HG03108 (cell line): ENCODE results near the gene IL10RB.
"Not testable (repeated sequence)": the region's sequence is repeated elsewhere in the genome, so short reads cannot be mapped to it uniquely, and the experiment has no call there.

Experiments
- ATAC-seq: cut with Tn5 transposase; IDR thresholded peaks from one replicate; pipeline ENCODE4 v1.9.1; 2021; ENCODE audit warnings: moderate library complexity; ENCODE audit not compliant: unreplicated experiment

IL10RB gene

DNA sequence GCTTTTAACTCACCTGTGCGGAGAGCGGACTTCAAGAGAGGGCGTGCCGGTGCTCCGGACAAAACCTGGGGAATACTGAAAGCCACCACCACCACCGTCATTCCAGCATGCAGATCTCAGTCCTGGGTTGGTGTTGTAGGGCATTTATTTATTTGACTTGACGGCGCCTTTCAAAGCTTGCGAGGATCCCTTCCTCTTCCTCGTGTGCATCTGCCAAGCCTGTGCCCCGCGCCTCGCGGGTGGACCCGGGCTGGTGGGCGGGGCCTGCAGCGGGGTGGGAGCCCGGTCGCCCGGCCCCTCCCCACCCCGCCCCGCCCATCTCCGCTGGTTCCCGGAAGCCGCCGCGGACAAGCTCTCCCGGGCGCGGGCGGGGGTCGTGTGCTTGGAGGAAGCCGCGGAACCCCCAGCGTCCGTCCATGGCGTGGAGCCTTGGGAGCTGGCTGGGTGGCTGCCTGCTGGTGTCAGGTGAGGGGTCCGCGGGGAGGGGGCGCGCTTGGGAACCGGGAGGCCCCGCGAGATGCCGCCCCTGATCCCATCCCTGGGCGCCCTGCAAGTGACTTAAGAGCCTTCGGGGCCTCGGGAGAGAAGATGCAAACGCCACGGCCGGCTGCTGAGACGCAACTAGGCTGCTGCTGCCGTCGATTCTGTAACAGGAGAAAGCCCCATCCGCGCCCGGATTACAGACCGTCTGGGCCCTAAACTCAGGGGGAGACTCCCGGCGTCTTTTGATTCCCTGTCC lies at the start of gene IL10RB:
Gene IL10RB (plus strand): TSS at position 318 of the 739 bp plus-strand sequence. CDS start 99 bp downstream, at position 417.
- peak; percentile 34 for ATAC-seq

DNA sequence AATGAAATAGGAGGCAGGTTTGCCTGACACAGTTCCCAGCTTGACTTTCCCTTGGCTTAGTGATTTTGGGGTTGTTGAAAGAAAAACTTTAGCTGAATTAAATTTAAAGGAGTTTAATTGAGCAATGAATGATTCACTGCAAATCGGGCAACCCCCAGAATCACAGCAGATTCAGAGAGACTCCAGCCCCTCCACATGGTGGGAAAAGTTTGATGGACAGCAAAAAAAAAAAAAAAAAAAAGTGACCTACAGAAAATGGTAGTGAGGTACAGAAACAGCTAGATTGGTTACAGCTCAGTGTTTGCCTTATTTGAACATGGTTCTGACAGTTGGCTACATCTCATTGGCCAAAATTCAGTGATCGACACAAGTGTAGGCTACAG lies 49.0 kb upstream of the IL10RB start:
- ATAC-seq: no peak

DNA sequence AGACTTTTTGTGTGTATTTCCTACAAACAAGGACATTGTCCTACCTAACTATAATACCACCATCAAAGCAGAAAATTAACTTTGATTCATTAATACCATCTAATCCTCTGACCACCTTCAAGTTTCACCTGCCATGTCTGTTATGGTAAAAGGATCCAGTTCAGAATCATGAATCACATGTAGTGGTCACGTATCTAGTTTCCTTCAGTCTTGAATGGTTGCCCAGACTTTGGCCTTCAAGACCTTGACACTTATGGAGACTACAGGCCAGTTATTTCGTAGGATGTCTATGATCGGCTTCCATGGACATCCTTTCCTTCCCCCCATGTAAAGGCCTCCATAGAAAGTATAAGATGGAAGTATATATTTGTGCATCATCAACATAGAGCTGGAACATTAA lies 46.9 kb upstream of the IL10RB start:
- no peak for ATAC-seq

DNA sequence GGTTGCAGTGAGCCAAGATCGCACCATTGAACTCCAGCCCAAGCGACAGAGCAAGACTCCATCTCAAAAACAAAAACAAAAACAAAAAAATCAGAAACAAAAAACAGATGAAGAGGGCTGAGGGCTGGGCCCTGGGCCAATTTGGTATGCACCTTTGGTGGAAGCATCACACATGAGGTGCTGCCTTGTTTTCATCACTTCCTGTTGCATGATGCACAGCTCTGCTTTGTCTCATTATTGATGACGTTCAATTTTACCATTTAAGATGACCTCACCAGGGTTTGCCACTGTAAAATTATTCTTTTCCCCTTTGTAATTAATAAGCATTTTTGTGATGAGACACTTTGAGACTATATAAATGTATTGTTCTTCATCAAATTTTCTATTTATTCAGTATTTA lies 46.2 kb upstream of the IL10RB start:
- no peak for ATAC-seq

DNA sequence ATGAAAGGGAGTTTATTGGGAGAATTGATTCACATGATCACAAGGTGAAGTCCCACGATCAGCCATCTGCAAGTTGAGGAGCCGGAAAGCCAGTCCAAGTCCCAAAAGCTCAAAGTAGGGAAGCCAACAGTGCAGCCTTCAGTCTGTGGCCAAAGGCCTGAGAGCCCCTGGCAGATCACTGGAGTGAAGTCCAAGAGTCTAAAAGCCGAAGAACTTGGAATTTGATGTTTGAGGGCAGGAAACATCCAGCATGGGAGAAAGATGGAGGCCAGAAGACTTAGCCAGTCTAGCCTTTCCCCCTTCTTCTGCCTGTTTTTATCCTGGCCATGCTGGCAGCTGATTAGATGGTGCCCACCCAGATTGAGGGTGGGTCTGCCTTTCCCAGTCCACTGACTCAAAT lies 40.8 kb upstream of the IL10RB start:
- not testable (repeated sequence) for ATAC-seq

DNA sequence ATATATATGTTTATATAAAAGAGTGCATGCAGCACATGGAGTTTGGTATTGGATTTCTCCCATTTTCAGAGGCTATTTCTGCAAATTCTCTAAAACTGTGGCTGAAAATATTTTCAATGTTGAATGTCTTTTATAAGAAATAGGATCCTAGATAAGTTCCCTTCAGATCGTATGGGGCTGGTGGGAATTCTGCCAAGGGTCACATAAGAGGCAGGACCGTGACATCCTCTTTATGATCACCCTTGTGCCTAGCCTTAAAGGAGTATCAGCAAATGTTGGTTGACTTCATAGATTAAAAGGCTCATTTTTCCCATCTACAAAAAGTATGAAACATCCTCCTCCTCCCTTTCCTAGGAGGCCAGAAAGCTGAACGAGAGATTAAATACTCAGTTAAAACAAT lies 37.7 kb upstream of the IL10RB start:
- no peak for ATAC-seq

DNA sequence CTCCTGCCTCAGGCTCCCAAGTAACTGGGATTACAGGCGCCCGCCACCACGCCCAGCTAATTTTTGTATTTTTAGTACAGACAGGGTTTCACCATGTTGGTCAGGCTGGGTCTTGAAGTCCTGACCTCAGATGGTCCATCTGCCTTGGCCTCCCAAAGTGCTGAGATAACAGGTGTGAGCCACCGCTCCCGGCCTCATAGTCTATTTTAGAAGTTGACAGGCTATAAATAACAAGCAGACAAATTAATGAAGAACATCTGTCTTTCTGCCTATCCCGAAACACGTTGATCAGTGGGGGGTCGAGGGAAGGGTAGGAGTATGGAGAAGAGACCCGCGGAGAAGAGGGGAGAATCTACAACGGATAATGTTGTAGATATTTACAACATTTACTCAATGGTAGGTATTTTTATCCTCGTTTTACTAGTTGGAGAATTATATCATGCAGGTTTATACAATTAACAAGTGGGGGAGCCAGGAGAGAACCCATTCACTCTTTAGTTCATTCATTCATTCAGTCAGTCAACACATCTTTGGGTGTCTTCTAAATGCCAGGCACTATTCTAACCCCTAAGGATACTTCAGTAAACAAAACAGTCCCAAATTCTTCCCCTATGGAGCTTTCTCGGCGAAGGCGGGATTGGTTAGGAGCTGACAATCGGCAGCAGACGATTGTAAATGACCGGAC lies 36.9 kb upstream of the IL10RB start:
- ATAC-seq: no peak

DNA sequence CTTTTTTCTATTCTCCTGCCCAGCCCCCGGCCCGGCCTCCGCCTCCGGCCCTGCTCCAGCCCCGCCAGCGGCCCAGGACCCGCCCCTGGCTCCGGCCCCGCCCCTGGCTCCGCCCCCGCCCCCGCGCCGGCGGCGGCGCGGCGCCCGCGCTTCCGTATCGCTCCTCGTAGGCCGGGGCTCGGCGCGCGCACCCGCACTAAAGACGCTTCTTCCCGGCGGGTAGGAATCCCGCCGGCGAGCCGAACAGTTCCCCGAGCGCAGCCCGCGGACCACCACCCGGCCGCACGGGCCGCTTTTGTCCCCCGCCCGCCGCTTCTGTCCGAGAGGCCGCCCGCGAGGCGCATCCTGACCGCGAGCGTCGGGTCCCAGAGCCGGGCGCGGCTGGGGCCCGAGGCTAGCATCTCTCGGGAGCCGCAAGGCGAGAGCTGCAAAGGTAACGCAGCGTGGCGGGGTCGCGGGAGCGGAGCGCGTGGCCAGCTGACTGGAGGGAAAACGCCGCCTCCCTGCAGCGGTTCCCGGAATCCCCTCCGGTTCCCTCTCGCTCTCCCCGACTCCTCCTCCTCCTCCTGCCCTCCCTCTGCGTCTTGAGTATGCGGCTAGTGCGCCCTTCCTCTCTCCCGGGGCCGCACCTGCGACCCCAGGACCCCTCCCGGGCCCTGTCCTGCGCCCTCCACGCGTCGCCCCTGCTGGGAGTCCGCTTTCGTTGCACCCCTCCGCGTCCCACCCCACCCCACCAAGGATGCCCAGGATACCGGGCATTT lies 36.2 kb upstream of the IL10RB start, which contains the start of gene IFNAR2:
Gene IFNAR2 (plus strand): TSS at position 155 of the 761 bp plus-strand sequence. CDS start 11,985 bp downstream, outside the sequence.
- ATAC-seq: peak; percentile 63

DNA sequence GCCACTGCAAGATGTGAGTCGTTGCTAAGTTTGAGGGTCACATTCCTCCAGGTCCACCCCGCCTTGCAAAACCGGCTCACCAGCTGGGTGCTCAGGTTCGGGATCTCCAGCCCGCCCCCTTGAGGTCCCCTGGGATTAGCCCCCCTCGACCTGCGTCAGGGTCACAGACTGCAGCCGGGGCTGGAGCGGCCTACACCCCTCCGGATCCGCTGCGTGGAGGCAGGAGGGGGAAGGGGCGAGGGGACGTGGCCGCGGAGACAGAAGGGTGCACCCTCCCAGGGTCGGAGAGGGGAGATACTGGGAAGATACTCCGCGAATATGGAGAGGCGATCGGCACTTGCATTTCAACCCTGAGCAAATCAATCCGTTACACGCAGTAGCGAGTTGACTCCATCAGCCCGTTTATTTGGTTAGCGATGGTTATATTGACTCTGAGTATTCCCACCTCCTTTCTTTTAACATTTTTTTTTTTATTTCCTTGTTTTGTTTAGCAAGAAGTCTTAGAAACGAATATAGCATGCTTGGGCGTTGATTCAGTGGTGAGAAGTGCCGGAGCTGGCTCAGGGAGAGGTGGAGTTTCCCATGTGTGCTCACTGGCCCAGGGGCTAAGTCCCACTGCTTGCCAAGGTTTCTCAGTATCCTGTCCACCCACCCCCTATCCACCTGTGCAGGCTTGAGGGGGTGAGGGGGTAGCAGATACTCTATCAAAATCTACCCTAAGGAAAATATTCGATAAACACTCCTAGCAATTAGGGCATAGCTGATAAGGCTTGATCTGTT lies 35.4 kb upstream of the IL10RB start:
- ATAC-seq: peak; percentile 31

DNA sequence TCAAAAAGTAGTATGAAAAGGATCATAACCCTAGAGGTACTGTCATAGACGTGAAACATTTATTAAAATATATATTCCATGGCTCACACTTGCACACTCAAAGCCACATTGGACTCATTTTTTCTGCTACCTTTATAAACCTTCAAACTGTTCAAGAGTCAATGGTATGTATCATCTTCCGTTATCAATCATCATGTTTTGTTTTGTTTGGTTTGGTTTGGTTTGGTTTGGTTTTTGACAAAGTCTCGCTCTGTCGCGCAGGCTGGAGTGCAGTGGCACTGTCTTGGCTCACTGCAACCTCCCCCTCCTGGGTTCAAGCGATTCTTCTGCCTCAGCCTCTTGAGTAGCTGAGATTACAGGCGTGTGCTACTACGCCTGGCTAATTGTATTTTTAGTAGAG lies 34.6 kb upstream of the IL10RB start:
- no peak for ATAC-seq

DNA sequence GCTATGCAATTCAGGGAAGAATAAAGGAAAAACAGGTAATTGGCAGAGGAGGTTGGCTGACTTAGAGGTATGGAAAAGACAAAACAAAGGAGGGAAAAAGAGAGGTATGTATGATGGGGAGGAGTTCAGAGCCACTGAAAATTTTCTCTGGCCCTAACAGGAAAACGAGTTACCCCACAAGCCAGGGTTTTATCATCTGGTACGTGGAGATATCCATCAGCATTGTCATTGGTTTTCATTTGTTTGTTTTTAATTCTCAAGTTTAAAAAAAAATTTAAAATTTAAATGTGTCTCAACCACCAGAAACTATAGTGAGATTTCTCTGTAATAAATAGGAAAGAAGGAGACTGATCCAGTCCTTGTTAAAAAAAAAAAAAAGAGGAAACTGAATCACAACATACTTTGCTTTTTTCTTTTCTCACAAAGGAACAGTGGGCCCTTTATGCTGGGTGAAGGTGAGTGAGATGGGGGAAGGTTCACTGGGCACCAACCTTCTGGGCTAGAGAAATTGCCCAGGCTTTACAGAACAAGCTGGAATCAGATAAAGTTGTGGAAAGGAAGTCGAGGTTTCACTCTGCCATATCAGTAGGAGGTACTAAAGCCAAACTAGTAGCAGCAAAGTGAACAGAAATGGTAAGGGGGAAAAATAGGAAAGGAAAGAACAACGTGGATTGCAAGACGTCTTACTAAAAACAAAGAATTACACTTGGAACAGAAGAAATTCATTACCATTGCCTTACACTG lies 33.7 kb upstream of the IL10RB start:
- no peak for ATAC-seq

DNA sequence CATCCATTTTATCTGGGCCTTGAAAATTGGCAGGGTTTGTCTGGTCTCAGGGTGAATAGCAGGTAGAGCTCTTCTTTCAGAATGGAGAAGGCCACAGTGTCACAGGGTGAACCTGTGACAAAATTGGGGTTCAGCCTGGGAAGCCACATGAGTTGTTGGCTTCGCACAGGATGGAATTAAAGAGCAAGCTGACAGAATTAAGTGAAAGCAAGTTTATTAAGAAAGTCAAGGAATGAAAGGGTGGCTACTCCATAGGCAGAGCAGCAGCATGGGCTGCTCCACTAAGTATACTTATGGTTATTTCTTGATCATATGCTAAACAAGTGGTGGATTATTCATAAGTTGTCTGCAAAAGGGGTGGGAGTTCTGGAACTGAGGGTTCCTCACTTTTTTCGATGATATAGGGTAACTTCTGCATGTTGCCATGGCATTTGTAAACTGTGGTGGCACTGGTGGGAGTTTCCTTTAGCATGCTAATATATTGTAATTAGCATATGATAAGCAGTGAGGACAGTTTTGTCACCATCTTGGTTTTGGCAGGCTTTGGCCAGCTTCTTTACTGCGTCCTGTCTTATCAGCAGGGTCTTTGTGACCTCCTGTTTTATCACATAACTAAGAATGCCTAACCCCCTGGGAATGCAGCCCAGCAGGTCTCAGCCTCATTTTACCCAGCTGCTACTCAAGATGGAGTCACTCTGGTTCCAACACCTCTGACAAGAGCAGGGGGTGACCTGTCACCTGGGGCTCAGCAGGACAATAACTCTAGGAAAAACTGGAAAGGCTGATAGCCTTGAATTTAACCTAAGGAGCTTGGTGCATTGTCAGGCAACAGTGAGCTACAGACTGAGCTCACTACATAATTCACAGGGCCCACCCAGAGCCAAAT lies 31.3 kb upstream of the IL10RB start:
- ATAC-seq: no peak

DNA sequence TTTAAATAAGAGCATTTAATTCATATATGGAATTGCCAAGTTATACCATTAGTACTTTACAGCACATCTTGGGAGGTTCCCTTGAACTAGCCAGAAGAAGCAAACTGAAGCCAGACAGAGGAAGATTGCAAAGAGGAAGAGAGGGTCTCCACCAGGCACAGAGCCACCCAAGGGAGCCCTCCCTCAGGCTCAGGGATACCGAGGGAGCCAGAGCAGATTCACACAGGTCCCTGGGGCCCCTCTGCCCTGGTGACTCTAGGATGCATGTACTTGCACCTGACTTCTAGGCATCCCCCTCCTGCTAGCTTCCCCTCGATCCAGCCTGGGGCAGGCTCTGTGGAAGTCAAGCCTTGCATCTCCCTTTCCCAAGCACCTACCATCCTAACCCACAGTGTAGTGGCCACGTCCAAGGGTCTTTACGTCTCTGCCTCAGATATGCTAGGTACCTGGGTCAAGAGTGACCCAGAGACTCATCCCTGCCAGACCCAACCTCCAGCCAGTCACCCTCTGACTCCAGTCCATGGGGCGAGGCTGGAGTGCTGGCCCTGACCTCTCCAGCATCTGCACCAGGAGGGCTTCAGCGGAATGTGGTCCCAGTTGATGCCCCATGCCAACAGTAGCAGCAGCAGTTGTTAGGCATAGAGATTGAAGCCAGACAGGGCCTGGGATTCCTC lies 30.0 kb upstream of the IL10RB start:
- no peak for ATAC-seq

DNA sequence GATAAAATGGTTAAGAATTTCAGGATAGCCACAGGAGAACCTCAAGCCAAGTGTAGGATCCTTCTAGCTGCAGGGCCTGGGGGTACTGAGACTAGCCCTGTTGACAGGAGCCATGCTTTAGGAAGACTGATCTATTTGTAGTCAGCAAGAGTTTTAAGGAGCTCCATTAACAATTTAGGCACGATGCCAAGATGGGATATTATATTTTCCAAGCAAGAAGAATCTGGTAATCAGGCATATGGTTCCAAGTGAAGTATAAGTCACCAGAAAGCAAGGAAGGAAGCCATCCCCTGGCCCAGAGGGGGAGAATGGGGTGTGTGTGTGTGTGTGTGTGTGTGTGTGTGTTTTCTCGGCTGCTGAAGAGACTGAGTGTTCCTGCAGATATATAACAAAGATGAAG lies 29.4 kb upstream of the IL10RB start:
- no peak for ATAC-seq

DNA sequence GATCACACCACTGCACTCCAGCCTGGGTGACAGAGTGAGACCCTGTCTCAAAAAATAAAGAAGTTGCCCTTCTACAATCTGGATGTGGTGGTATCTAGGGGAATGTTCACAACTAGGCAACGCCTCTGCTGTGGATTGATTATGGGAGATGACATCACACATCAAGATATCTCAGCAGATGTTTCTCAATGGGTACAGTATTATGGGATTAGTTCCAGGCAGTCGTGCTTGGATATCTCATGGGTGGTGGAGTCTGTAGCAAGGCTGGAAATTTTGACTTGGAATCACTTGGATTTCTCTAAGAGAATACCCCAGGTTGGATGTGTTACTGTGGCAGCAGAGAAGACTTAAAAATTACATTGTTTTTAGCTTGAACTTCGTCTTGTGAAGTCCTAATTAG lies 28.7 kb upstream of the IL10RB start:
- ATAC-seq: no peak

DNA sequence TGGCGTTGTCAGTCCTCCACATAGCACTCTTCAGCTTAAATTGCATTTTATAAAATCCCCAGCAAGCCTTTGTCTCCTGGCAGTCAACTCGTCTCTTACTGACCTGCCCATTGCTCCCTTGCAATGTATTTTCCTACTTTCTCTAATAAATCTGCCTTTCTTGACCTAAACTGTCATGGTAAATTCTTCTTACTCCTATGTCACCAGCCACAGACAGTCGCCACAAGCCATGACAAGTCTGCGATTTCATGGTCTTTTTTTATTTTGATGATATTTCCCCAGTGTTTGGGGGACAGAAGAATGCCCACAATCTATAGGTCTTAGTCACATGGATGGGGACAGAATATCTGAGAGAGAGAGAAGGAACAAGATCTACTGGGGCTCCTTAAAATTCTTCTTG lies 28.0 kb upstream of the IL10RB start:
- ATAC-seq: peak; percentile 6

DNA sequence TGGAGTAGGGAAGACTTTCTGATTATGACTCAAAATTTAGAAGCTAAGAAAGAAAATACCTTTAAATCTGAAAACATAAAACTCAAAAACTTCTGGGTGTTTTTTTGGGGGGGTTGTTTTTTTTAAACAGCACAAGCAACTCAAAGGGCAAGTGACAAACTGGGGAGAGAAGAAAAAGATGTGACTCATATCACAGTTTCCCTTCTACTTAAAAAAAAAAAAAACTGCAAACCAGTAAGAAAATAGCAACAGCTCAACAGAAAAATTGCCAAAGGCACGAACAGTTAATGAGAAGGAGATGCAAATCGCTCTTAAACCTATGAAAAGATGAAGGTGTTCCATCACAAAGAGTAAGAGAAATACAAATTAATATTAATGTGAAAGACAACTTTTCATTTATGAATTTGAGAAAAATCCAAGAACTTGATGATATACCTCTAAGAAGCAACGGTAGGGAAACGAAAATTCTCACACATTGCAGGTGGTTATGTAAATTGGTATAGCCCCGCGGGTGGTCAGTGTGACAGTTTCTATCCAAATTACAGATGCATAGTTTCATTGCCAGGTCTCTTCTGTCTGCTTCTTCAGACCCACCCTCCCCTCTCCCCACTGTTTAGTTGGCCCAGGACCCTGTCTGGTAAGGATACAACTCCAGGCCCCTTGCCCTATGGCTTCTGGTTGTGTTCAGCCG lies 27.5 kb upstream of the IL10RB start:
- peak; percentile 67 for ATAC-seq

DNA sequence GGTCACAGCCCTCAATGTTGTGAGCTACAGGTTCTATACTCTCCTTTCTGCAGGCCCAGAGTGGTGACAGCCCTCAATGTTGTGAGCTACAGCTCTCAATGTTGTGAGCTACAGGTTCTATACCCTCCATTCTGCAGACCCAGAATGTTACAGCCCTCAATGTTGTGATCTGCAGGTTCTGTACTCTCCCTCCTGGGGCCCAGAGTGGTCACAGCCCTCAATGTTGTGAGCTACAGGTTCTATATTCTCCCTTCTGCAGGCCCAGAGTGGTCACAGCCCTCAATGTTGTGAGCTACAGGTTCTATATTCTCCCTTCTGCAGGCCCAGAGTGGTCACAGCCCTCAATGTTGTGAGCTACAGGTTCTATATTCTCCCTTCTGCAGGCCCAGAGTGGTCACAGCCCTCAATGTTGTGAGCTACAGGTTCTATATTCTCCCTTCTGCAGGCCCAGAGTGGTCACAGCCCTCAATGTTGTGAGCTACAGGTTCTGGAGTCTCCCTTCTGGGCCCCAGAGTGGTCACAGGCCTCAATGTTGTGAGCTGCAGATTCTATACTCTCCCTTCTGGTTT lies 26.5 kb upstream of the IL10RB start:
- not testable (repeated sequence) for ATAC-seq
